ENCODE measurements around the gene AQP12B. TPM values are rescaled to one million over a fixed set of nuclear protein-coding genes. Genes with fewer than 3 reads are reported as not detected.

AQP12B gene
- total RNA-seq, 1 experiment from 2014 or later = not detected

- no peak for TF ChIP-seq CTCF (IDR thresholded peaks at IDR 0.05; ENCODE audit: unreplicated experiment)
- CTCF ChIA-PET = no interaction called here
- intact Hi-C loops (cut with micrococcal nuclease; ENCODE audit: unreplicated experiment) = no loop called here
Observed at GRCh38 chr2:240645801-240646175, 36.9 kb downstream of the AQP12B start.

GRCh38 chr2:240645346-240645745, 37.3 kb downstream of the AQP12B start:
- Mint-ChIP-seq H3K4me1 (ENCODE audit: low read depth, unreplicated experiment) (no peaks in the 10 kb centered on the region), H3K27me3 (ENCODE audit: unreplicated experiment) (peaks cover 90% of the 10 kb centered on the region), H3K9me3 (ENCODE audit: low read depth, unreplicated experiment) (no peaks in the 10 kb centered on the region), H3K27ac (ENCODE audit: unreplicated experiment) (no peak overlapping the region), H3K36me3 (ENCODE audit: insufficient read depth, unreplicated experiment) (no peaks in the 10 kb centered on the region), H3K4me3 (ENCODE audit: low read depth, unreplicated experiment) (no peak overlapping the region)
- intact Hi-C loops (cut with micrococcal nuclease; ENCODE audit: unreplicated experiment) = no loop called here
- no peak for TF ChIP-seq CTCF (IDR thresholded peaks at IDR 0.05; ENCODE audit: unreplicated experiment)
- CTCF ChIA-PET = no interaction called here
- no peak for DNase-seq
- BruUV-seq (replicated peaks) = no TSS peak

More at GRCh38 chr2:240645801-240646175, 36.9 kb downstream of the AQP12B start:
- Mint-ChIP-seq H3K27me3 (ENCODE audit: unreplicated experiment) (peaks cover 86% of the 10 kb centered on the region), H3K9me3 (ENCODE audit: low read depth, unreplicated experiment) (no peaks in the 10 kb centered on the region), H3K4me3 (ENCODE audit: low read depth, unreplicated experiment) (no peak overlapping the region), H3K36me3 (ENCODE audit: insufficient read depth, unreplicated experiment) (no peaks in the 10 kb centered on the region), H3K4me1 (ENCODE audit: low read depth, unreplicated experiment) (no peaks in the 10 kb centered on the region), H3K27ac (ENCODE audit: unreplicated experiment) (no peak overlapping the region)
- DNase-seq = no peak
- no TSS peak for BruUV-seq (replicated peaks)

GRCh38 chr2:240644859-240645301, 37.8 kb downstream of the AQP12B start:
- Mint-ChIP-seq H3K4me3 (ENCODE audit: low read depth, unreplicated experiment) (no peak overlapping the region), H3K4me1 (ENCODE audit: low read depth, unreplicated experiment) (no peaks in the 10 kb centered on the region), H3K27ac (ENCODE audit: unreplicated experiment) (no peak overlapping the region), H3K27me3 (ENCODE audit: unreplicated experiment) (peaks cover 90% of the 10 kb centered on the region), H3K9me3 (ENCODE audit: low read depth, unreplicated experiment) (no peaks in the 10 kb centered on the region), H3K36me3 (ENCODE audit: insufficient read depth, unreplicated experiment) (no peaks in the 10 kb centered on the region)
- CTCF ChIA-PET = no interaction called here
- intact Hi-C loops (cut with micrococcal nuclease; ENCODE audit: unreplicated experiment) = no loop called here
- DNase-seq = no peak
- TF ChIP-seq CTCF (IDR thresholded peaks at IDR 0.05; ENCODE audit: unreplicated experiment) = no peak
- no TSS peak for BruUV-seq (replicated peaks)

- intact Hi-C loops (cut with micrococcal nuclease; ENCODE audit: unreplicated experiment) = no loop called here
- Mint-ChIP-seq H3K4me3 (ENCODE audit: low read depth, unreplicated experiment) (no peak overlapping the region), H3K27ac (ENCODE audit: unreplicated experiment) (no peak overlapping the region), H3K27me3 (ENCODE audit: unreplicated experiment) (peaks cover 90% of the 10 kb centered on the region), H3K4me1 (ENCODE audit: low read depth, unreplicated experiment) (no peaks in the 10 kb centered on the region), H3K36me3 (ENCODE audit: insufficient read depth, unreplicated experiment) (no peaks in the 10 kb centered on the region), H3K9me3 (ENCODE audit: low read depth, unreplicated experiment) (no peaks in the 10 kb centered on the region)
- no TSS peak for BruUV-seq (replicated peaks)
- TF ChIP-seq CTCF (IDR thresholded peaks at IDR 0.05; ENCODE audit: unreplicated experiment) = no peak
- CTCF ChIA-PET = no interaction called here
- DNase-seq = no peak
Observed at GRCh38 chr2:240644171-240644651, 38.5 kb downstream of the AQP12B start.

Measured in Calu3 (cell line).